ENCODE measurements around the gene NEMP2. TPM values are rescaled to one million over a fixed set of nuclear protein-coding genes. Genes with fewer than 3 reads are reported as not detected.

The NEMP2 gene
- total and polyA plus RNA-seq, 8 donors, result 8.1 to 22.8 (median 14.0) TPM

DNA sequence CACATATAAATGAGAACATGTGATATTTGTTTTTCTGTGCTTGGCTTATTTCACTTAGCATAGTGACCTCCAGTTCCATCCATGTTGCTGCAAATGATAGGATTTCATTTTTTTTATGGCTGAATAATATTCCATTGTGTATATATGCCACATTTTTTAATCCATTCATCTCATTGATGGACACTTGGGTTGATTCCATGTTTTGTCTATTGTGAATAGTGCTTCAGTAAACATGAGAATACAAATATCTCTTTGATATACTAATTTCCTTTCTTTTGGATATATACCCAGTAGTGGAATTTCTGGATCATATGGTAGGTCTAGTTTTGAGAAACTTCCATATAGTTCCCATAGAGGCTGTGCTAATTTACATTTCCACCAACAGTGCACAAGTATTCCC lies 3.7 kb upstream of the NEMP2 start:
- intact Hi-C loops (cut with DNase I), result no loop called here
- no peak for TF ChIP-seq CTCF (IDR thresholded peaks at IDR 0.05)
- ATAC-seq, result no peak

GRCh38 chr2:190537765-190538164 lies 3.2 kb upstream of the NEMP2 start:
- Histone ChIP-seq H3K9me3 (peaks cover 0 to 47% of the 10 kb centered on the region in 2 donors), H3K27ac (no peak overlapping the region), H3K4me1 (peaks cover 5 to 25% of the 10 kb centered on the region in 2 donors), H3K4me3 (no peak overlapping the region), H3K27me3 (no peaks in the 10 kb centered on the region), H3K36me3 (no peaks in the 10 kb centered on the region)
- no peak for TF ChIP-seq CTCF (IDR thresholded peaks at IDR 0.05)
- intact Hi-C loops (cut with DNase I), result no loop called here
- DNase-seq (no peak), ATAC-seq (no peak)

More for the DNA sequence above, 3.7 kb upstream of the NEMP2 start:
- H3K27ac ChIP-seq, result no peak overlapping the region
- H3K36me3 ChIP-seq, result no peaks in the 10 kb centered on the region
- H3K9me3 ChIP-seq, result peaks cover 0 to 47% of the 10 kb centered on the region in 2 donors
- no peak overlapping the region for H3K4me3 ChIP-seq
- peaks cover 5 to 22% of the 10 kb centered on the region in 2 donors for H3K4me1 ChIP-seq
- DNase-seq, result no peak
- H3K27me3 ChIP-seq, result no peaks in the 10 kb centered on the region

DNA sequence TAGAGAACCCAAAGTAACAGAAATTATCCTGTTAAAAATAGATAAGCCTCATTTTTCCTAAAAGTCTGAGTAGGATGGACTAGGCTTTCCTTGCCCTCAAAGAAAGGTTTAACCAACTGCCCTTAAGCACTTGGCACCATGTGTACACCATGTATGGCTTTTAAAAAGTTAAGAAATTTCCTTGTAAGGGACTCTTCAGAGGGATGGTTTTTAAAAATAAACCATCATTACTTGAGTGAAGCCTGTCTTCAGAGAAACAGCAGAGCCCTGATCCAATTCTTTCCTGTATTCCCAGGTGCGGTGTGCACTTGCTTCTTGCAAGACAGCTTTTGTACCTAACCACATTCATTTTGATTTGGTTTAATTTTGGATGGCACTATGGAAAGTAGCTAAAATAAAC lies 1.1 kb upstream of the NEMP2 start:
- peaks cover 0 to 31% of the 10 kb centered on the region in 2 donors for H3K9me3 ChIP-seq
- no peak for ATAC-seq
- H3K27ac ChIP-seq, result peak overlapping the region; percentile 94 to 95
- intact Hi-C loops (cut with DNase I), result no loop called here
- H3K4me1 ChIP-seq, result peaks cover 5 to 26% of the 10 kb centered on the region in 2 donors
- no peaks in the 10 kb centered on the region for H3K36me3 ChIP-seq
- DNase-seq, result no peak
- H3K27me3 ChIP-seq, result no peaks in the 10 kb centered on the region
- TF ChIP-seq CTCF (IDR thresholded peaks at IDR 0.05), result no peak
- H3K4me3 ChIP-seq, result peak overlapping the region; percentile 69 to 80

DNA sequence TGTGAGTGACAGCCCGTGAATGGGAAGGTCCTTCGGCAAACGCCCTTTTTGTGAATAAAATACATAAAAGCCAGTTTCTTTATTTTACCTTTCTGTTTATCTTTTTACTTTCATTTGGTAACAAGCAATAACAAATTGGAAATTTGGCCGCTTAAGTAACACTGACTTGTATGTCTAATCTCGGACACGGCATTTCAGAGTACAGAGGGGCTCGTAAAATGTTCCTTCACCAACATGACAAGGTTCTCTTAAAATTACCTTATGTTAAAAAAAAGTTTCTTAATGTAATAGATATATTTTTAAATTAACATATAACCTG lies 558 bp upstream of the NEMP2 start:
- TF ChIP-seq CTCF (IDR thresholded peaks at IDR 0.05), result no peak
- Histone ChIP-seq H3K27me3 (no peaks in the 10 kb centered on the region), H3K4me3 (peak overlapping the region; percentile 69 to 80), H3K4me1 (peaks cover 5 to 31% of the 10 kb centered on the region in 2 donors), H3K27ac (peak overlapping the region; percentile 94 to 95), H3K36me3 (no peaks in the 10 kb centered on the region), H3K9me3 (peaks cover 0 to 26% of the 10 kb centered on the region in 2 donors)
- ATAC-seq (no peak), DNase-seq (no peak)
- intact Hi-C loops (cut with DNase I), result no loop called here

DNA sequence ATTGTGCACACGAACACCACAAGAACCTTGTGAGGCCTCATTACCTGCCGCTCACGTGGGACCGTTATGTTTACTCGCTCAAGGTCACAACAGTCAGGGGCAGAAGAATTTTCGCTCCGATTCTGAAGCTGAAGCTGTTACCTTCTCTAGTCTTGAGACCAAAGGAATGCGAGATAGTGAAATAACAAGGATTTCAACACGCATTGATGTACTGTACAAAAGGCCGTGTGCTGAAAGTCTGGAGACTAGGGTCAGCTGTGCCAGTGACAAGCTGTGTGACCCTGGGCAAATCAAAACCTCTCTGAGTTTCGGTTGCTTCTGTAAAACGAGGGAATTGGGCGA lies 583 bp downstream of the NEMP2 start:
- H3K9me3 ChIP-seq, result peaks cover 0 to 14% of the 10 kb centered on the region in 2 donors
- DNase-seq, result peak in 1 of 4 donors; percentile 47
- ATAC-seq, result peak; percentile 7

More for the DNA sequence above, 583 bp downstream of the NEMP2 start:
- peak overlapping the region; percentile 69 to 80 for H3K4me3 ChIP-seq
- intact Hi-C loops (cut with DNase I), result no loop called here
- no peak for TF ChIP-seq CTCF (IDR thresholded peaks at IDR 0.05)
- no peaks in the 10 kb centered on the region for H3K27me3 ChIP-seq
- H3K27ac ChIP-seq, result peak overlapping the region; percentile 94 to 95
- peaks cover 5 to 42% of the 10 kb centered on the region in 2 donors for H3K4me1 ChIP-seq
- no peaks in the 10 kb centered on the region for H3K36me3 ChIP-seq

All from left lung (tissue), 10 donors.